CD4-positive, alpha-beta T cell treated with Interleukin-17A for 1 hour (primary cell): Measurements from ENCODE around the gene EIF3D.

ENCODE experiments used
- DNase-seq: peaks from one replicate; pipeline ENCODE4 v3.0.0-alpha.2; 2020

The EIF3D gene

GRCh38 chr22:36463783-36464184, 65.2 kb downstream of the EIF3D start:
- no peak for DNase-seq

- no peak for DNase-seq
Observed at GRCh38 chr22:36461665-36462649, 67.0 kb downstream of the EIF3D start.
